ENCODE measurements around the gene NCF4.

The NCF4 gene

GRCh38 chr22:36922105-36922608, 61.4 kb downstream of the NCF4 start:
- DNase-seq (ENCODE audit: low spot score), result no peak

- no peak for DNase-seq (ENCODE audit: low spot score)
These were observed 61.9 kb downstream of the NCF4 start for GRCh38 chr22:36922711-36923110.

- DNase-seq (ENCODE audit: low spot score), result no peak
These were observed 62.5 kb downstream of the NCF4 start for GRCh38 chr22:36923131-36923788.

- DNase-seq (ENCODE audit: low spot score), result no peak
These were observed 63.4 kb downstream of the NCF4 start for GRCh38 chr22:36924151-36924698.

- no peak for DNase-seq (ENCODE audit: low spot score)
These were observed 64.8 kb downstream of the NCF4 start for GRCh38 chr22:36925388-36926290.

GRCh38 chr22:36926309-36926708, 65.5 kb downstream of the NCF4 start:
- DNase-seq (ENCODE audit: low spot score), result no peak

- no peak for DNase-seq (ENCODE audit: low spot score)
These were observed 66.1 kb downstream of the NCF4 start for GRCh38 chr22:36926721-36927435.

Data from COLO829 (cell line).